SK-N-SH treated with all-trans-retinoic acid at 6 μM for 48 hours (cell line): Measurements from ENCODE around the gene HERC6.

Experiments used
- ARNTL ChIP-seq: fragments of 450-650 bp; formaldehyde crosslinking; IDR thresholded peaks from 2 replicates; pipeline ENCODE4 v1.5.0; 2020; ENCODE audit warnings: low read depth, mild to moderate bottlenecking, moderate library complexity, borderline replicate concordance
- ESRRG ChIP-seq: fragments of 250-450 bp; sonication (Bioruptor Pico); IDR thresholded peaks from 2 replicates; pipeline ENCODE4 v1.6.1; 2021; ENCODE audit warnings: mild to moderate bottlenecking
- PATZ1 ChIP-seq: fragments of 250-450 bp; sonication (Bioruptor Pico); IDR thresholded peaks from 2 replicates; pipeline ENCODE4 v1.8.0; 2020; ENCODE audit warnings: mild to moderate bottlenecking, moderate library complexity, borderline replicate concordance

- TF ChIP-seq ARNTL (CRISPR knock-in tag) (no peak), PATZ1 (CRISPR knock-in tag) (no peak), ESRRG (CRISPR knock-in tag) (no peak)
These were observed 110.6 kb downstream of the HERC6 start for GRCh38 chr4:88489100-88489761.
